Measurements from ENCODE around the gene DCAF5. TPM values are rescaled to one million over a fixed set of nuclear protein-coding genes. Genes with fewer than 3 reads are reported as not detected.

The DCAF5 gene
- total and polyA plus RNA-seq, 2 donors (not counting 1 experiment from before 2014, with no cell fraction given): 62.2 to 65.5 TPM

GRCh38 chr14:69002069-69002468 is 150.8 kb downstream of the DCAF5 start:
- Histone ChIP-seq H3K27ac (ENCODE audit: low read length in 2 of 2) (no peak overlapping the region), H2AFZ (ENCODE audit: insufficient read depth, low read depth, low read length, poor library complexity, severe bottlenecking) (no peak overlapping the region), H3K27me3 (replicated peaks in 1 of 4; ENCODE audit: control extremely low read depth in 1 of 4, control insufficient read depth in 3 of 4, insufficient read depth in 4 of 4, low read length in 3 of 4) (no peaks in the 10 kb centered on the region), H3K9ac (ENCODE audit: low read length) (no peak overlapping the region), H3K36me3 (replicated peaks in 1 of 2; ENCODE audit: control extremely low read depth in 1 of 2, control insufficient read depth in 1 of 2, extremely low read depth in 1 of 2, insufficient read depth in 2 of 2, low read length in 1 of 2) (no peaks in the 10 kb centered on the region), H4K20me1 (ENCODE audit: control insufficient read depth, insufficient read depth, low read length, poor library complexity, severe bottlenecking) (no peaks in the 10 kb centered on the region), H3K4me1 (ENCODE audit: control insufficient read depth in 2 of 2, insufficient read depth in 2 of 2, low read length in 2 of 2) (no peaks in the 10 kb centered on the region), H3K4me3 (ENCODE audit: control extremely low read depth in 1 of 5, extremely low read depth in 1 of 5, insufficient read depth in 1 of 5, low read depth in 2 of 5, low read length in 4 of 5) (no peak overlapping the region), H3K4me2 (replicated peaks; ENCODE audit: low read depth, low read length, poor library complexity, severe bottlenecking) (no peak overlapping the region), H3K9me3 (ENCODE audit: control extremely low read depth in 1 of 3, control insufficient read depth in 2 of 3, insufficient read depth in 1 of 3, low read length in 2 of 3) (no peaks in the 10 kb centered on the region), H3K79me2 (ENCODE audit: control insufficient read depth, insufficient read depth, low read length) (no peaks in the 10 kb centered on the region)
- TF ChIP-seq EZH2 (IDR thresholded peaks at IDR 0.05; ENCODE audit: borderline replicate concordance, insufficient read depth, low read depth, low read length, poor library complexity, severe bottlenecking) (no peak), CTCF (IDR thresholded peaks at IDR 0.05) (no peak)
- Mint-ChIP-seq H3K4me1 (no peaks in the 10 kb centered on the region), H3K27ac (no peak overlapping the region), H3K9me3 (ENCODE audit: insufficient read depth) (no peaks in the 10 kb centered on the region), H3K27me3 (peaks cover 33% of the 10 kb centered on the region), H3K4me3 (no peak overlapping the region)
- no peak for DNase-seq
- intact Hi-C loops (cut with micrococcal nuclease): no loop called here
- no peak for ATAC-seq (ENCODE audit: low read depth)
- ChIA-PET CTCF (no interaction called here), POLR2A (no interaction called here)
- 87% methylated on average over 3 of the region's 3 CpGs for WGBS (ENCODE audit: insufficient coverage)

- POLR2A ChIA-PET: no interaction called here
- no peak overlapping the region for H3K4me2 ChIP-seq (replicated peaks; ENCODE audit: low read depth, low read length, poor library complexity, severe bottlenecking)
- H3K4me1 Mint-ChIP-seq: no peaks in the 10 kb centered on the region
- no peak overlapping the region for H3K4me3 Mint-ChIP-seq
- CTCF ChIA-PET: no interaction called here
- H3K4me3 ChIP-seq (ENCODE audit: control extremely low read depth in 1 of 5, extremely low read depth in 1 of 5, insufficient read depth in 1 of 5, low read depth in 2 of 5, low read length in 4 of 5): no peak overlapping the region
- no peak overlapping the region for H3K9ac ChIP-seq (ENCODE audit: low read length)
- ATAC-seq (ENCODE audit: low read depth) (no peak), DNase-seq (no peak)
- no peak overlapping the region for H2AFZ ChIP-seq (ENCODE audit: insufficient read depth, low read depth, low read length, poor library complexity, severe bottlenecking)
- no peak overlapping the region for H3K27ac ChIP-seq (ENCODE audit: low read length in 2 of 2)
- H3K36me3 ChIP-seq (replicated peaks in 1 of 2; ENCODE audit: control extremely low read depth in 1 of 2, control insufficient read depth in 1 of 2, extremely low read depth in 1 of 2, insufficient read depth in 2 of 2, low read length in 1 of 2): no peaks in the 10 kb centered on the region
- no peaks in the 10 kb centered on the region for H3K27me3 ChIP-seq (replicated peaks in 1 of 4; ENCODE audit: control extremely low read depth in 1 of 4, control insufficient read depth in 3 of 4, insufficient read depth in 4 of 4, low read length in 3 of 4)
- H3K9me3 ChIP-seq (ENCODE audit: control extremely low read depth in 1 of 3, control insufficient read depth in 2 of 3, insufficient read depth in 1 of 3, low read length in 2 of 3): no peaks in the 10 kb centered on the region
- intact Hi-C loops (cut with micrococcal nuclease): no loop called here
- H3K79me2 ChIP-seq (ENCODE audit: control insufficient read depth, insufficient read depth, low read length): no peaks in the 10 kb centered on the region
- H3K9me3 Mint-ChIP-seq (ENCODE audit: insufficient read depth): no peaks in the 10 kb centered on the region
- H3K4me1 ChIP-seq (ENCODE audit: control insufficient read depth in 2 of 2, insufficient read depth in 2 of 2, low read length in 2 of 2): no peaks in the 10 kb centered on the region
- no peak for TF ChIP-seq CTCF (IDR thresholded peaks at IDR 0.05)
- TF ChIP-seq EZH2 (IDR thresholded peaks at IDR 0.05; ENCODE audit: borderline replicate concordance, insufficient read depth, low read depth, low read length, poor library complexity, severe bottlenecking): no peak
- no peak overlapping the region for H3K27ac Mint-ChIP-seq
- H4K20me1 ChIP-seq (ENCODE audit: control insufficient read depth, insufficient read depth, low read length, poor library complexity, severe bottlenecking): no peaks in the 10 kb centered on the region
- no CpG with 5 or more reads among the region's 2 CpGs for WGBS (ENCODE audit: insufficient coverage)
- peaks cover 33% of the 10 kb centered on the region for H3K27me3 Mint-ChIP-seq
Measured at GRCh38 chr14:69001375-69001774, 151.5 kb downstream of the DCAF5 start.

Small RNAs within 50 kb of the gene (small RNA-seq; reads per million reads assigned to genes)
- gene RF00019 (ENCODE audit: insufficient read length, low read depth, low replicate concordance) (not detected), gene RPS29P1 (ENCODE audit: insufficient read length, low read depth, low replicate concordance) (not detected)

Other genes with a start within 250 kb of the DCAF5 start
- 0.74 and 1.1 TPM in 2 replicates for gene ACTN1, start 173.8 kb downstream of the DCAF5 start, total RNA-seq
- gene ACTN1, start 173.8 kb downstream of the DCAF5 start, polyA plus RNA-seq: 0.89 and 2.1 TPM in 2 replicates
- 10.0 and 10.2 TPM in 2 replicates for gene EXD2, start 38.4 kb upstream of the DCAF5 start, total RNA-seq
- gene EXD2, start 38.4 kb upstream of the DCAF5 start, polyA plus RNA-seq: 3.6 and 4.2 TPM in 2 replicates
- gene GALNT16, start 107.0 kb upstream of the DCAF5 start, total RNA-seq: 3.3 and 3.4 TPM in 2 replicates
- 0.09 and 0.12 TPM in 2 replicates for gene GALNT16, start 107.0 kb upstream of the DCAF5 start, polyA plus RNA-seq
- gene ERH, start 245.2 kb upstream of the DCAF5 start, total RNA-seq: 156 and 169 TPM in 2 replicates
- gene ERH, start 245.2 kb upstream of the DCAF5 start, polyA plus RNA-seq: 29.3 and 56.3 TPM in 2 replicates
- 59.1 and 66.2 TPM in 2 replicates for gene SLC39A9, start 245.6 kb upstream of the DCAF5 start, total RNA-seq
- gene SLC39A9, start 245.6 kb upstream of the DCAF5 start, polyA plus RNA-seq: 18.4 and 19.1 TPM in 2 replicates

Measured in B cell (primary cell).